ENCODE data around the gene SLC13A5.

DNA sequence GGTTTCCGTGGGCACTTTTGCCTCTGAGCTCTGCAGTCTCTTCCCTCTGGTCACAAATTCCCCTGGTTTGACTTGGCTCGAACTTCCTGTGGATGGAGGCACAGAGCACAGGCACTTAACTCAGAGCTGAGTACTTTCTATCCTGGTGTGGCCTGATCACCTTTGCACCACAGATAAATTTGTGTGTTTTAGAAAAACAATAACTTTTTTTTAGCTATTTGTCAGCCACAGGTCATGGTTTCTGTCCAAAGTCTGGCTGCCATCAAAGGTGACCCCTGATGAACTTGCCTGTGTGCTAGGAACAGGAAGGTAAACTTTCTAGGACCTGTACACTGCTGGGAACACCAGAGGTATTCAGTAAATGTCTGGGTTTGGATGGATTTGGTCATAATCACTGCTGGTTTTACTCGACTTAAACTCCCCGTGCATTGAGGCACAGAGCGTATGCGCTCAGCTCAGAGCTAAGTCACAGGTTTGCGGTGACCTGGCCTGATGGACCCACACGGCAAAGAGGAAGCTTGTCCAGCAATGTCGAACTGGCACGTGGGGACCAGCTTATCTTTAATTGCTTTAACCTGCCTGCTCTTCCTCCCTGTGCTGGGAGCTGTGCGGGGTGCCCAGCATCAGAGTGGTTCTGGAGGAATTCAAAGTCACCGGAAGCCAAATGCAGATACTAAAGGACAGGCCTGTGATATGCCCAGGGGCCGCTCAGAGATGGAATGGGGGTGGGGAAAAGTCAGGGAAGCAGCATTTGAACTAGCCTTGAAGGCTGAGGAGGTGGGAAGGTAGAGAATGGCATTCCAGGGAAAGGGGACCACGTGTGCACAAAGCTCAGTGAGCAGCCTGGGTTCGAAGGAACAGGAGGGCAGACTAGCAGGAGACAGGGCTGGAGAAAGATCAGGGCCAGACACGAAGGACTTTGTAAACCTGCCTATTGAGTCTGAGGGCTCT is 12.9 kb downstream of the SLC13A5 start:
- TF ChIP-seq, protein P1, sequence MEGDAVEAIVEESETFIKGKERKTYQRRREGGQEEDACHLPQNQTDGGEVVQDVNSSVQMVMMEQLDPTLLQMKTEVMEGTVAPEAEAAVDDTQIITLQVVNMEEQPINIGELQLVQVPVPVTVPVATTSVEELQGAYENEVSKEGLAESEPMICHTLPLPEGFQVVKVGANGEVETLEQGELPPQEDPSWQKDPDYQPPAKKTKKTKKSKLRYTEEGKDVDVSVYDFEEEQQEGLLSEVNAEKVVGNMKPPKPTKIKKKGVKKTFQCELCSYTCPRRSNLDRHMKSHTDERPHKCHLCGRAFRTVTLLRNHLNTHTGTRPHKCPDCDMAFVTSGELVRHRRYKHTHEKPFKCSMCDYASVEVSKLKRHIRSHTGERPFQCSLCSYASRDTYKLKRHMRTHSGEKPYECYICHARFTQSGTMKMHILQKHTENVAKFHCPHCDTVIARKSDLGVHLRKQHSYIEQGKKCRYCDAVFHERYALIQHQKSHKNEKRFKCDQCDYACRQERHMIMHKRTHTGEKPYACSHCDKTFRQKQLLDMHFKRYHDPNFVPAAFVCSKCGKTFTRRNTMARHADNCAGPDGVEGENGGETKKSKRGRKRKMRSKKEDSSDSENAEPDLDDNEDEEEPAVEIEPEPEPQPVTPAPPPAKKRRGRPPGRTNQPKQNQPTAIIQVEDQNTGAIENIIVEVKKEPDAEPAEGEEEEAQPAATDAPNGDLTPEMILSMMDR (IDR thresholded peaks at IDR 0.05) = no peak
- no peak for TF ChIP-seq POLR2A (IDR thresholded peaks at IDR 0.05)
